GM13977 (cell line): ENCODE data around the gene APOA1.

Experiments used
- DNase-seq: peaks from one replicate; pipeline ENCODE4 v3.0.0; 2012; ENCODE audit warnings: low spot score
- CTCF ChIP-seq: IDR thresholded peaks from 2 replicates; pipeline ENCODE4 v1.5.1; 2012; ENCODE audit warnings: mild to moderate bottlenecking, control low read depth; ENCODE audit not compliant: insufficient read depth; ENCODE audit errors: extremely low read depth, missing control alignments
- in situ Hi-C: fragments of 300-500 bp; cut with MboI; formaldehyde crosslinking; loops from one replicate; pipeline ENCODE4 v1.12.0; 2022; ENCODE audit warnings: low sequenced_read_pairs, low pct_unique_long_range_greater_than_20kb, mixed read lengths, inconsistent platforms; ENCODE audit not compliant: unreplicated experiment

The APOA1 gene

GRCh38 chr11:116875194-116875593 lies 37.8 kb upstream of the APOA1 start:
- no peak for TF ChIP-seq CTCF
- DNase-seq = no peak
- in situ Hi-C loops = no loop called here

- no peak for DNase-seq
- in situ Hi-C loops = no loop called here
- TF ChIP-seq CTCF = no peak
Measured at GRCh38 chr11:116874251-116874650, 36.8 kb upstream of the APOA1 start.

- no peak for TF ChIP-seq CTCF
- in situ Hi-C loops = no loop called here
- DNase-seq = no peak
Measured at GRCh38 chr11:116873381-116873780, 36.0 kb upstream of the APOA1 start.

GRCh38 chr11:116871248-116871647 lies 33.8 kb upstream of the APOA1 start:
- in situ Hi-C loops = no loop called here
- DNase-seq = no peak
- no peak for TF ChIP-seq CTCF

- DNase-seq = no peak
- in situ Hi-C loops = no loop called here
- no peak for TF ChIP-seq CTCF
Measured at GRCh38 chr11:116870054-116870453, 32.6 kb upstream of the APOA1 start.

GRCh38 chr11:116869610-116870009 lies 32.2 kb upstream of the APOA1 start:
- in situ Hi-C loops = no loop called here
- no peak for DNase-seq

More at GRCh38 chr11:116869610-116870009, 32.2 kb upstream of the APOA1 start:
- no peak for TF ChIP-seq CTCF
